SK-N-SH (cell line): Measurements from ENCODE around the gene TSSK6. TPM values are rescaled to one million over a fixed set of nuclear protein-coding genes. Genes with fewer than 3 reads are reported as not detected.

Experiments used
- CTCF ChIA-PET: fragments of 300-600, 350-600 bp; formaldehyde crosslinking; extraction: SDS; loops from one replicate; lab custom pipeline; 2021; lab: Yijun Ruan, JAX
- POLR2A ChIA-PET: fragments of 350-600 bp; sonication (Branson Sonifier 250); formaldehyde crosslinking; extraction: SDS; loops from one replicate; lab custom pipeline; 2020; ENCODE audit warnings: antibody characterized with exemption, inconsistent platforms; lab: Yijun Ruan, JAX
- DNase-seq: peaks from one replicate; pipeline ENCODE4 v3.0.0; 2012
- H2AFZ ChIP-seq: fragments of 200-600 bp; sonication (generic); 2 replicates; pipeline ENCODE4 v1.8.1; 2016; ENCODE audit warnings: antibody characterized with exemption, mild to moderate bottlenecking, low read depth
- H3F3A ChIP-seq: fragments of 200-600 bp; sonication (generic); replicated peaks from 2 replicates; pipeline ENCODE3; 2016; ENCODE audit warnings: antibody characterized with exemption, mild to moderate bottlenecking; ENCODE audit not compliant: insufficient read depth
- H3K27ac ChIP-seq, 2 experiments: fragments of 200-500 bp in 1 of 2; fragments of 200-600 bp in 1 of 2; sonication (Bioruptor generic) in 1 of 2; sonication (generic), shearing (Covaris generic) in 1 of 2; 2 replicates each; pipeline versions ENCODE4 v1.5.1 to v1.6.1; 2014 to 2016; ENCODE audit warnings: low read depth in 2 of 2, inconsistent platforms in 1 of 2, low read length in 1 of 2, mild to moderate bottlenecking in 1 of 2, mixed read lengths in 1 of 2
- H3K27me3 ChIP-seq: fragments of 200-600 bp; sonication (generic), shearing (Covaris generic); 2 replicates; pipeline ENCODE4 v1.6.1; 2016; ENCODE audit warnings: mixed run types; ENCODE audit not compliant: insufficient read depth
- H3K36me3 ChIP-seq, 2 experiments: fragments of 200-500 bp in 1 of 2; fragments of 200-600 bp in 1 of 2; sonication (Bioruptor generic) in 1 of 2; sonication (generic) in 1 of 2; replicated peaks in 1 of 2; 2 replicates each; pipeline versions ENCODE3 to v1.5.1; 2014 to 2016; ENCODE audit warnings: low read length in 1 of 2, mild to moderate bottlenecking in 1 of 2; ENCODE audit not compliant: insufficient read depth in 2 of 2, control insufficient read depth in 1 of 2
- H3K4me1 ChIP-seq, 2 experiments: fragments of 200-500 bp in 1 of 2; fragments of 200-600 bp in 1 of 2; sonication (Bioruptor generic) in 1 of 2; sonication (generic), shearing (Covaris generic) in 1 of 2; 2 replicates each; pipeline versions ENCODE4 v1.5.1 to v1.6.1; 2014 to 2016; ENCODE audit warnings: low read depth in 1 of 2, low read length in 1 of 2, mixed run types in 1 of 2; ENCODE audit not compliant: insufficient read depth in 2 of 2, control insufficient read depth in 1 of 2
- H3K4me2 ChIP-seq: fragments of 200-600 bp; sonication (generic), shearing (Covaris generic); 2 replicates; pipeline ENCODE4 v1.6.1; 2017; ENCODE audit warnings: mixed run types
- H3K4me3 ChIP-seq, 2 experiments: fragments of 200-500 bp in 1 of 2; fragments of 200-600 bp in 1 of 2; sonication (Bioruptor generic) in 1 of 2; sonication (generic), shearing (Covaris generic) in 1 of 2; 2 replicates each; pipeline versions ENCODE4 v1.5.1 to v1.8.1; 2014 to 2016; ENCODE audit warnings: low read depth in 2 of 2, inconsistent platforms in 1 of 2, low read length in 1 of 2, mild to moderate bottlenecking in 1 of 2, mixed read lengths in 1 of 2, moderate library complexity in 1 of 2
- H3K79me2 ChIP-seq: fragments of 200-600 bp; sonication (generic); 2 replicates; pipeline ENCODE4 v1.8.1; 2017; ENCODE audit warnings: mild to moderate bottlenecking; ENCODE audit not compliant: insufficient read depth
- H3K9ac ChIP-seq: fragments of 200-600 bp; sonication (generic); 2 replicates; pipeline ENCODE4 v1.6.1; 2017; ENCODE audit warnings: mixed run types
- H3K9me2 ChIP-seq: fragments of 200-600 bp; sonication (generic); 2 replicates; pipeline ENCODE4 v1.6.1; 2017; ENCODE audit warnings: mixed run types
- H3K9me3 ChIP-seq: fragments of 200-600 bp; sonication (generic); 2 replicates; pipeline ENCODE4 v1.6.1; 2017; ENCODE audit warnings: mixed run types, mild to moderate bottlenecking, moderate library complexity
- H4K20me1 ChIP-seq: fragments of 200-600 bp; sonication (generic); 2 replicates; pipeline ENCODE4 v1.6.1; 2017; ENCODE audit warnings: mild to moderate bottlenecking, mixed run types; ENCODE audit not compliant: insufficient read depth
- CTCF ChIP-seq: fragments of 200-600 bp; sonication (generic); IDR thresholded peaks from 2 replicates; pipeline ENCODE4 v1.6.1; 2017; ENCODE audit warnings: antibody characterized with exemption, mild to moderate bottlenecking, moderate library complexity
- ELF1 ChIP-seq: IDR thresholded peaks from 2 replicates; pipeline ENCODE4 v1.4.0; 2012
- EZH2phosphoT487 ChIP-seq: fragments of 200-600 bp; sonication (generic); IDR thresholded peaks from 2 replicates; pipeline ENCODE4 v1.6.1; 2017; ENCODE audit warnings: low read depth, mixed run types, mild to moderate bottlenecking, antibody characterized with exemption, moderate library complexity, borderline replicate concordance
- FOXM1 ChIP-seq: IDR thresholded peaks from 2 replicates; pipeline ENCODE4 v1.4.0; 2012; ENCODE audit warnings: low read depth, mild to moderate bottlenecking
- GABPA ChIP-seq: IDR thresholded peaks from 2 replicates; pipeline ENCODE4 v1.4.0; 2012; ENCODE audit warnings: low read depth, mild to moderate bottlenecking
- IRF3 ChIP-seq: fragments of 150-350 bp; IDR thresholded peaks from 2 replicates; pipeline ENCODE4 v1.6.1; 2016; ENCODE audit warnings: mild to moderate bottlenecking, low read depth, low read length
- NFIC ChIP-seq: IDR thresholded peaks from 2 replicates; pipeline ENCODE4 v1.4.0; 2012; ENCODE audit warnings: borderline replicate concordance
- NRF1 ChIP-seq: IDR thresholded peaks from 2 replicates; pipeline ENCODE4 v1.6.1; 2012; ENCODE audit warnings: low read depth, mild to moderate bottlenecking, low read length
- RCOR1 ChIP-seq: fragments of 150-350 bp; IDR thresholded peaks from 2 replicates; pipeline ENCODE4 v1.6.1; 2017; ENCODE audit warnings: antibody characterized with exemption, low read length
- RFX5 ChIP-seq: IDR thresholded peaks from 2 replicates; pipeline ENCODE4 v1.6.1; 2012; ENCODE audit warnings: mild to moderate bottlenecking, improper control_type of control experiment, low read length
- SMC3 ChIP-seq: IDR thresholded peaks from 2 replicates; pipeline ENCODE4 v1.6.1; 2012; ENCODE audit warnings: low read depth, low read length, improper control_type of control experiment
- TAF1 ChIP-seq: IDR thresholded peaks from 2 replicates; pipeline ENCODE4 v1.6.1; 2012; ENCODE audit warnings: low read depth, mild to moderate bottlenecking, low read length, moderate library complexity, borderline replicate concordance
- TEAD4 ChIP-seq: IDR thresholded peaks from 2 replicates; pipeline ENCODE4 v1.4.0; 2012; ENCODE audit warnings: mild to moderate bottlenecking, borderline replicate concordance; ENCODE audit not compliant: insufficient read depth
- USF1 ChIP-seq: IDR thresholded peaks from 2 replicates; pipeline ENCODE4 v1.4.0; 2012; ENCODE audit warnings: low read depth, borderline replicate concordance
- USF2 ChIP-seq: fragments of 150-350 bp; IDR thresholded peaks from 2 replicates; pipeline ENCODE4 v1.6.1; 2017; ENCODE audit warnings: antibody characterized with exemption, low read length, low read depth, borderline replicate concordance
- YY1 ChIP-seq: IDR thresholded peaks from 2 replicates; pipeline ENCODE4 v1.4.0; 2012; ENCODE audit warnings: low read depth, mild to moderate bottlenecking
- WGBS: methylation state at CpG from one replicate; pipeline ENCODE4 v1.1.6; 2017; ENCODE audit warnings: low lambda C conversion rate; 5-methylcytosine and 5-hydroxymethylcytosine counted together
- polyA plus RNA-seq, 3 experiments: library from polyadenylated mRNA; depleted of rRNA; stranded (reverse); fragments of >200 nt; gene quantifications; 2 replicates each; pipeline ENCODE4 v1.2.3, GENCODE V29; 2012

TSSK6 gene
- polyA plus RNA-seq, 1 of the 3 experiments (the other 2 are of a cell fraction): 3.1 TPM

- H3K9me2 ChIP-seq: no peaks in the 10 kb centered on the region
- H3K27me3 ChIP-seq: no peaks in the 10 kb centered on the region
- no peaks in the 10 kb centered on the region for H4K20me1 ChIP-seq
- H2AFZ ChIP-seq: no peak overlapping the region
- no peak overlapping the region for H3K9ac ChIP-seq
- ChIA-PET POLR2A (no interaction called here), CTCF (interaction anchor here (0.8 to 2.0 kb wide), 2 partner anchors 9 to 13 kb away, joined by 4 to 8 read pairs; no protein-coding TSS in a partner anchor)
- no peak overlapping the region for H3K4me2 ChIP-seq
- H3K4me3 ChIP-seq: no peak overlapping the region
- no peaks in the 10 kb centered on the region for H3K36me3 ChIP-seq
- H3K4me1 ChIP-seq: peaks cover 0 to 26% of the 10 kb centered on the region in 2 experiments; a peak in 1 of 4 replicates
- H3F3A ChIP-seq: no peaks in the 10 kb centered on the region
- 91% methylated on average over 36 of the region's 53 CpGs for WGBS
- H3K79me2 ChIP-seq: no peaks in the 10 kb centered on the region
- H3K9me3 ChIP-seq: no peaks in the 10 kb centered on the region
- H3K27ac ChIP-seq: no peak overlapping the region
- no peak for TF ChIP-seq USF2
- TF ChIP-seq GABPA: no peak
- TF ChIP-seq, all 33 proteins: peak for 0
- no peak for DNase-seq
These were observed 29.7 kb upstream of the TSSK6 start for GRCh38 chr19:19544954-19545591.

DNA sequence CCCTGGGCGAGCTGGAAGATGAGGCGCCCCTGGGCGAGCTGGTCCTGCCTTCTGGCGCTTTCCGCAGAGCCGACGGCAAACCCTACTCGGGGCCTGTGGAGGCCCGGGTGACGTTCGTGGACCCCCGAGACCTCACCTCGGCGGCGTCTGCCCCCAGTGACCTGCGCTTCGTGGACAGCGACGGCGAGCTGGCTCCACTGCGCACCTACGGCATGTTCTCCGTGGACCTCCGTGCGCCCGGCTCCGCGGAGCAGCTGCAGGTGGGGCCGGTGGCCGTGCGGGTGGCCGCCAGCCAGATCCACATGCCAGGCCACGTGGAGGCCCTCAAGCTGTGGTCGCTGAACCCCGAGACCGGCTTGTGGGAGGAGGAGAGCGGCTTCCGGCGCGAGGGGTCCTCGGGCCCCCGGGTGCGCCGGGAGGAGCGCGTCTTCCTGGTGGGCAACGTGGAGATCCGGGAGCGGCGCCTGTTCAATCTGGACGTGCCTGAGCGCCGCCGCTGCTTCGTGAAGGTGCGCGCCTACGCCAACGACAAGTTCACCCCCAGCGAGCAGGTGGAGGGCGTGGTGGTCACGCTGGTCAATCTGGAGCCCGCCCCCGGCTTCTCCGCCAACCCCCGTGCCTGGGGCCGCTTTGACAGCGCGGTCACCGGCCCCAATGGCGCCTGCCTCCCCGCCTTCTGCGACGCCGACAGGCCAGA lies 29.1 kb upstream of the TSSK6 start:
- Histone ChIP-seq H3K4me2 (no peak overlapping the region), H3K27ac (no peak overlapping the region), H3K4me3 (no peak overlapping the region), H3K9ac (no peak overlapping the region), H3K9me3 (no peaks in the 10 kb centered on the region), H2AFZ (no peak overlapping the region), H3K27me3 (no peaks in the 10 kb centered on the region), H4K20me1 (no peaks in the 10 kb centered on the region), H3K9me2 (no peaks in the 10 kb centered on the region), H3F3A (no peaks in the 10 kb centered on the region), H3K79me2 (no peaks in the 10 kb centered on the region), H3K4me1 (peaks cover 0 to 26% of the 10 kb centered on the region in 2 experiments; a peak in 1 of 4 replicates), H3K36me3 (no peaks in the 10 kb centered on the region)
- POLR2A ChIA-PET: no interaction called here
- no peak for DNase-seq
- 92% methylated on average over 47 of the region's 75 CpGs for WGBS
- CTCF ChIA-PET: interaction anchor here (0.8 to 2.0 kb wide), 2 partner anchors 10 to 12 kb away, joined by 3 to 8 read pairs (median 4); no protein-coding TSS in a partner anchor
- TF ChIP-seq USF1 (no peak), RCOR1 (no peak), YY1 (no peak), RFX5 (no peak), TAF1 (no peak), NRF1 (no peak), SMC3 (no peak), ELF1 (no peak), FOXM1 (no peak), NFIC (no peak), TEAD4 (no peak), CTCF (no peak), IRF3 (no peak), EZH2phosphoT487 (no peak)
